HG03571 (cell line): ENCODE measurements around the gene SLC7A14.

Experiments
- ATAC-seq: cut with Tn5 transposase; IDR thresholded peaks from one replicate; pipeline ENCODE4 v1.9.1; 2021; ENCODE audit not compliant: unreplicated experiment

The SLC7A14 gene

GRCh38 chr3:170473358-170473757, 112.5 kb downstream of the SLC7A14 start:
- no peak for ATAC-seq

GRCh38 chr3:170471149-170471548, 114.7 kb downstream of the SLC7A14 start:
- no peak for ATAC-seq

DNA sequence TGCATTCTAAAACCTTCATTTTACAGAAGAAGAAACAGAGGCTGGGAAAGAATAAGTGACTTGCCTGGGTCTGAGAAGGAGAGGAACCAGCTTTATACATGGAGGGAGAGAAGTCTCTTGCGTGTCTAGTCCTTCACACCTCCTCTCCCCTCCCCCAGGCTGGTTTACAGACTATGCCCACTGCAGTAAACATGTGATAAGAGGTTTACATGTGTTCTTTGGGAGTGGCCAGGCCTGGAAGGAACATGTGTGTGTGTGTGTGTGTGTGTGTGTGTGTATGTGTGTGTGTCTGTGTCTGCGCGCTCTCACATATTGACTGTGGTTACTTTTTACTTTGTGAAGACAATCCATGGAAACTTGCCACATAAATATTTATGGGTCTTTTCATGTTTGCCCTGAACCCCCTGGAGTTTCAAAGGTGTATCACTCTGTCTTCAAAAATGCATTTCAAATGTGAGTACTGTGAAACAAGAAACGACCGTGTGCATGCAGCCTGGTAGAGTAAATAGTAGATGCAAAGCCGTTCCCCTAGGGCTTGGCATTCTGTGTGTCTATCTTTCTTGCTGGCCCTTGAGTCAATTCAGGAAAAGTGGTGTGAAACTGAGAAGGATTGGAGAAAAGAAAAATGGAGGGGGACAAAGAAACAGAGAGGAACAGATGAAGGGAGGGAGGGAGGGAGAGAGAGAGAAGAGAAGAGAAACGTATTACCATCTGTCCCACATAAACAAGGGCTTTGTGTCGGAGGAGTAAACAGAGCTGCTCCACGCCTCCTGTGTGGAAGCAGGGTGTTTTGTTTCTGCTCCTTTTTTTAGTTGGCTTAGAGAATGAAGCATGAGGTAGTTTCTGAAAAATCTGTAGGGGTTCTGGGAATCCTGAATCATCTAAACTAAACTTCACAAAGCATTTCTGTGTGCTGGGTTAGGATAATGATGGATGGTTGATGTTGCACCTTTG, 115.5 kb downstream of the SLC7A14 start:
- ATAC-seq: no peak

- ATAC-seq: no peak
Observed at GRCh38 chr3:170469151-170470062, 116.5 kb downstream of the SLC7A14 start.

DNA sequence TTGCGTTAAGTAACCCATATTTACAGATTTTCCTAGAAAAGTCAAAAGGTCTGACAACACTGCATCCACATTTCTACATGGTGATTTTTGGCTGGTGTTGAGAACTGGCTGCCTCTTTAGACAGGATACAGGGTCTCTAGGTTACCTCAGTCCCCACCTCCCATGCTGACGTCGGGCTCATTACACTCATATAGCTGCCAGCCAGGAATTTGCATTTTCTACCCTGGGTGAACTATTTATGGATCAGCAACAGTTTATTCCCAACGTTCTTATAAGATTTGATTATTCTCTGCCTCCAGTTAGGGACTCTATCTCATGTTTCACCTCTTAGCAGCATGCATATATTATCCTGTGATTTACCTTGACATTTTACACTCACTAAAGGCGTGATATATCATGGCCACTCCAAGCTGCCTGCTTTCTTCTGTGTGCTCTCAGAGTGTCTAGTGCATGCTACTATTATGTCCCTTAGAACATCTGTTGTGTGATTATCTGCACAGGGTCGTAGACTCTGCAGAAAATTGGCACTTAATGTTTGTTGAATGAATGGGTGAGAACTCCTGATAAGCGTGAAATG, 118.2 kb downstream of the SLC7A14 start:
- no peak for ATAC-seq

GRCh38 chr3:170467007-170467406, 118.9 kb downstream of the SLC7A14 start:
- no peak for ATAC-seq

DNA sequence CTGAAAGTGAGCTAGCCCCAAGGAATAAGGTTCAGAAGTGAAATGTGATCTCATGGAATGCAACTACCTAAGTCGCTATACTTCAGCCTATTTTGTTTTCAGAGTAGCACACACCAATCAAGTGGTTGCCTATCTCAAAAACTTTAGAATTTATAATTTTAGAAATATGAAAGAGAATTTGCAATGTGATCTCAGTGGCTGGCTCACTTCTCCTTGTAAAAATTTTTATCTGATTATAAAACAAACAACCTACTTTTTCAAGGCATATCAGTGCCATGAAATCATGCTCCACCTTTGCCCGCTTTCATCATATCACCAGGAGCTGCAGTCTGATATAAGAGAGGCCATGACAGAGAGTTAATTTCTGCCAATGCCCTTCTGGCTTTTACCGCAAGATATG, 119.9 kb downstream of the SLC7A14 start:
- no peak for ATAC-seq

- no peak for ATAC-seq
Observed at GRCh38 chr3:170463011-170463410, 122.9 kb downstream of the SLC7A14 start.

DNA sequence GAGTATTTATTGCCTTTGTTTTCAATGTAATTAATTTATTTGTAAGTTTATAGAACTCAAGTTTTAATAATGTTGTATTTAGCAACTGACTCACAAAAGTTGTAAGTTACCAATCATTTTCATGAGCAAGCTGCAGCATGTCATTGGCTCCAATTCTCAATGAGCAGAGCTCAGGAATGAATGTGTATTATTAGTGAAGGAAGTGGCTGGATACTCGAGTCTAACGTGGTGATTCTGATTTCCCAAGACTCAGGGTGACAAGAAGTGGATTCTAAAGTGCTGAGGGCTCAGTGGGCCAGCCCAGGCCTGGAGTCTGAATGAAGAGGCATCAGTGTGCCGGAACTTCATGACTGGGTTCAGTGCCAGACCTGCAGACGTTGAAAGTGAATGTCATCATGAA, 127.6 kb downstream of the SLC7A14 start:
- no peak for ATAC-seq

GRCh38 chr3:170454509-170454908, 131.4 kb downstream of the SLC7A14 start:
- ATAC-seq: no peak

GRCh38 chr3:170450039-170450438, 135.8 kb downstream of the SLC7A14 start:
- ATAC-seq: no peak

GRCh38 chr3:170448584-170448983, 137.3 kb downstream of the SLC7A14 start:
- ATAC-seq: no peak

- ATAC-seq: no peak
Observed at GRCh38 chr3:170443457-170443856, 142.4 kb downstream of the SLC7A14 start.

DNA sequence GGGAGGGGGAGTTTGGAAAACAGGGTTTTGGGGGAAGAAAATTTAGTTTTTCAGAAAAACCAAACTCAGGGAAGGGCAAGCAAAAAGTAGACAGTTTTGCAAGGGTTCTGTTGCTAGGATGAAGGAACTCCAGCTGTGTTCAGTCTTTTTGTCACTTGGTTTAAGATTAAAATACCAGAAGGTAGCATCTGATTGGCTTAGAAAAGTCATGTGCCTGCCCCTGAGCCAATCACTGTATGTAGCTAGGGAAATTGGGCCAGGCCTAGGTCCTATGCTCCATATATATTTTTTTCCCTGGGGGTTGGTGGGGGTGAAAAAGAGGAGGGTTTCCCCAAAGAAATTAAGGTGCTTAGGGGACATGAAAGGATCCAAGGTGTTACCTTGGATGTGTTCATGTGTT, 142.9 kb downstream of the SLC7A14 start:
- no peak for ATAC-seq

DNA sequence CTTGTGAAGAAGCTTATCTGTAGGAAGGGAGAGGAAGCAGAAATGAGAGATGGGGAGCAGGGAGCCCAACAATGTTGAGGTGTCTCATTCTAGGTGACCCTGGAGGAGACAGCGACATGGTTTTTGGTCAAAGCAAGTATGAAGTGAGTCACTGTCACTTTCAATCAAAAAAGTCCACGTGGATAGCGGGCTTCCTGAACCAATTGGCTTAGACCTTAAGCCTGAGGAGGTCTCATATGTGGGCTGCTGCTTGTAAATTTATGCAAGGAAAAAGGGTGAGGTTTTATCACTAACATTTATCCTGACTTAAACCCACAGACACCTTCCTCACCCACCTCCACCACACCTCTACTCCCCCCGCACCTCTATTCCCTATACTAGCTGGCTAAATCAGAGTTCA, 144.5 kb downstream of the SLC7A14 start:
- ATAC-seq: no peak

GRCh38 chr3:170440344-170440743, 145.5 kb downstream of the SLC7A14 start:
- ATAC-seq: no peak

- ATAC-seq: no peak
Observed at GRCh38 chr3:170438836-170439235, 147.0 kb downstream of the SLC7A14 start.

DNA sequence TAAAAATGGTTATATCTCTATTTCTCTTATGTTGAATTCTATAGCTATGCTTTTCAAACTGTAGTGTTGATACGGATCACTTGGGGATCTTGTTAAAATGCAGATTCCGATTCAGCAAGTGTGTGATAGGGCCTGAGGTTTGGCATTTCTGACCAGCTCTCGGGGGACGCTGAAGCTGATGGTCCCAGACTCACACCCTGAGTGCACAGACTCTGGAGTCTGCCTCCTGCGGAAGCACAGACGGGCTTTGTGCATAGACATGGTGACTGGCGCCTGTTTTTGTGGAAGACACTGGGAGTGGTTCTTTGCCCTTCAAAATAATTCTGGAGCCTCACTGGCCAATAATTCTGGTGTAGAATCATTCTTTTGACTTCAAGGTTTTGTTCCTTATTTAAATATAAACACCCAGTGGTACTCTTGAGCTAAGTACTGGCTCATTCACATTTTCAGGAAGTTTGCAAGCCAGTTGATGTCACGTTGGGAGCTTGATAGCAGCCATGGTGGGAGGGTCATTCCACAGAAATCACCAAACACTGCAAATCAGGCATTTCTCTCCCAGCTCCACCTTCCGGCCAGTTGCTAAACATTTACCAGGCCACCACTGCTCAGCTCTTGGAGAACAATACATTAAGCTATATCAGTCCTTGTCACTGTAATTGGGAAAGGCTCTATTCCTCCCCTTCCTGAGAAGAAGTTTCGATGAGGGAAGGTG, 148.0 kb downstream of the SLC7A14 start:
- no peak for ATAC-seq

DNA sequence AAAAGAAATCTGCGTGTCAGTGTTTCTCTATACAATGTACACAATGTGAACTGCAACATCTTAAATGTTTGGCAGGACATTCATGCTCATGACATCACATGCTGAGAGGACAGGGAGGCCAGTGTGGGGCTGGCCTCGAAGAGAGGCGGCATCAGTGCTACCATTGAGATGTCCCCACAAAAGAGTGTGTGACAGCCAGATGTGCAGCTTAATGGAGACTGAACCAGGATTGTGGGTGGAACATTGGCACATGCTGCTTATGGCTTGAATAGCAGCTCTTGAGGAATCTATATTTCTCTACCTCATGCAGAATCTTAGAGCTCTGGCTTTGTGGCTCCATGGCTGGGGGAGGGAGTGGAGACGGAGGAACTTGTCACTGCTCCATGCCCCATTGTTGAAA, 148.7 kb downstream of the SLC7A14 start:
- no peak for ATAC-seq

DNA sequence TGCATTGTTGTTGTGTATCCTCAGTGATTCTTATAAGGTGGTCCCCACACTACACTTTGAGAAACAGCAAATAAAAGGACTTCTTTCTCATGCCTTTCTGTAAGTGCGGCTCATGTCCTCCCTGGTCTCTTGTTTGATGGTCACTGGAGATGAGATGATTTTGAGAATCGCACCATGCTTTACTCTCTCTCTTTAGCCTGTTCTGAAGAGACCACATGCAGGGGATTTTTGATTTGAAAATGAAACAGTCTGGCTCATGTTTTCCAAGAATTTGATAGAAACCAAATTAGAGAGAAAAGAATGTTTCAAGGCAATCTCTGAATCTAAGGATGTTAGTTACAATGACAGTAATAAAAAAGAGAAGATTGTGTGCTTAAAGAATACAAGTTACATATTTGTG, 149.2 kb downstream of the SLC7A14 start:
- no peak for ATAC-seq

- ATAC-seq: no peak
Observed at GRCh38 chr3:170432416-170432815, 153.5 kb downstream of the SLC7A14 start.
